HEK293 (cell line): ENCODE measurements around the gene INHA.

Experiments used
- IKZF3 ChIP-seq: fragments of 450-650 bp; IDR thresholded peaks from 2 replicates; pipeline ENCODE4 v1.5.0; 2018; ENCODE audit warnings: missing biosample characterization, mild to moderate bottlenecking, missing genetic modification characterization, moderate library complexity
- KLF1 ChIP-seq: fragments of 450-650 bp; formaldehyde crosslinking; IDR thresholded peaks from 2 replicates; pipeline ENCODE4 v1.5.1; 2016; ENCODE audit warnings: missing biosample characterization, missing genetic modification characterization
- PRDM1 ChIP-seq: fragments of 450-650 bp; formaldehyde crosslinking; IDR thresholded peaks from 2 replicates; pipeline ENCODE4; 2016; ENCODE audit warnings: missing biosample characterization, missing genetic modification characterization
- SALL2 ChIP-seq: fragments of 450-650 bp; formaldehyde crosslinking; IDR thresholded peaks from 2 replicates; pipeline ENCODE4 v1.5.0; 2017; ENCODE audit warnings: missing biosample characterization, mild to moderate bottlenecking, missing genetic modification characterization, borderline replicate concordance
- SCRT1 ChIP-seq: fragments of 450-650 bp; formaldehyde crosslinking; IDR thresholded peaks from 2 replicates; pipeline ENCODE4 v1.5.1; 2016; ENCODE audit warnings: missing biosample characterization, missing genetic modification characterization, borderline replicate concordance
- SETDB1 ChIP-seq: IDR thresholded peaks from one replicate; pipeline ENCODE4 v1.6.1; 2017; ENCODE audit warnings: mild to moderate bottlenecking, low read length, moderate library complexity, mixed read lengths; ENCODE audit not compliant: insufficient read length
- TRIM28 ChIP-seq: IDR thresholded peaks from 2 replicates; pipeline ENCODE4 v1.6.1; 2011; ENCODE audit warnings: low read length, control low read depth, borderline replicate concordance
- ZFP41 ChIP-seq: fragments of 450-650 bp; formaldehyde crosslinking; IDR thresholded peaks from 2 replicates; pipeline ENCODE4 v1.5.1; 2016; ENCODE audit warnings: missing biosample characterization, missing genetic modification characterization, borderline replicate concordance
- ZNF121 ChIP-seq: fragments of 450-650 bp; formaldehyde crosslinking; IDR thresholded peaks from 2 replicates; pipeline ENCODE4 v1.5.1; 2016; ENCODE audit warnings: missing biosample characterization, missing genetic modification characterization
- ZNF132 ChIP-seq: fragments of 450-650 bp; formaldehyde crosslinking; IDR thresholded peaks from 2 replicates; pipeline ENCODE4 v1.5.1; 2017; ENCODE audit warnings: missing biosample characterization, missing genetic modification characterization, borderline replicate concordance
- ZNF155 ChIP-seq: fragments of 450-650 bp; formaldehyde crosslinking; IDR thresholded peaks from 2 replicates; pipeline ENCODE4 v1.5.1; 2016; ENCODE audit warnings: missing biosample characterization, missing genetic modification characterization
- ZNF324 ChIP-seq: fragments of 450-650 bp; formaldehyde crosslinking; IDR thresholded peaks from 2 replicates; pipeline ENCODE4 v1.5.1; 2016; ENCODE audit warnings: missing biosample characterization, missing genetic modification characterization
- ZNF426 ChIP-seq: fragments of 450-650 bp; formaldehyde crosslinking; IDR thresholded peaks from 2 replicates; pipeline ENCODE4 v1.5.1; 2017; ENCODE audit warnings: missing biosample characterization, missing genetic modification characterization, mild to moderate bottlenecking, inconsistent platforms, moderate library complexity
- ZNF514 ChIP-seq: fragments of 450-650 bp; formaldehyde crosslinking; IDR thresholded peaks from 2 replicates; pipeline ENCODE4 v1.5.1; 2016; ENCODE audit warnings: missing biosample characterization, missing genetic modification characterization
- ZNF555 ChIP-seq: fragments of 450-650 bp; formaldehyde crosslinking; conservative IDR thresholded peaks from 2 replicates; pipeline ENCODE4 v1.5.1; 2017; ENCODE audit warnings: missing biosample characterization, mild to moderate bottlenecking, missing genetic modification characterization, inconsistent platforms
- ZNF624 ChIP-seq: fragments of 450-650 bp; formaldehyde crosslinking; IDR thresholded peaks from 2 replicates; pipeline ENCODE4 v1.5.1; 2017; ENCODE audit warnings: missing biosample characterization, missing genetic modification characterization
- ZNF629 ChIP-seq: fragments of 450-650 bp; formaldehyde crosslinking; IDR thresholded peaks from 2 replicates; pipeline ENCODE4 v1.5.1; 2017; ENCODE audit warnings: missing biosample characterization, missing genetic modification characterization
- ZNF664 ChIP-seq: fragments of 450-650 bp; formaldehyde crosslinking; IDR thresholded peaks from 2 replicates; pipeline ENCODE4 v1.5.1; 2016; ENCODE audit warnings: missing biosample characterization, missing genetic modification characterization
- ZNF670 ChIP-seq: fragments of 450-650 bp; formaldehyde crosslinking; IDR thresholded peaks from 2 replicates; pipeline ENCODE4 v1.5.1; 2016; ENCODE audit warnings: missing biosample characterization, missing genetic modification characterization, low read depth
- ZSCAN16 ChIP-seq: fragments of 450-650 bp; formaldehyde crosslinking; IDR thresholded peaks from 2 replicates; pipeline ENCODE4 v1.5.1; 2016; ENCODE audit warnings: missing biosample characterization, missing genetic modification characterization
- TF ChIP-seq, protein P1 (sequence below): fragments of 450-650 bp; formaldehyde crosslinking; IDR thresholded peaks from 2 replicates; pipeline ENCODE4 v1.5.1; 2016; ENCODE audit warnings: missing biosample characterization, missing genetic modification characterization
- TF ChIP-seq, protein P2 (sequence below): fragments of 450-650 bp; formaldehyde crosslinking; conservative IDR thresholded peaks from 2 replicates; pipeline ENCODE4 v1.5.1; 2016; ENCODE audit warnings: low read depth, missing biosample characterization, missing genetic modification characterization
- TF ChIP-seq, protein P3 (sequence below): fragments of 450-650 bp; formaldehyde crosslinking; IDR thresholded peaks from 2 replicates; pipeline ENCODE4 v1.5.1; 2016; ENCODE audit warnings: missing biosample characterization, missing genetic modification characterization
- TF ChIP-seq, protein P4 (sequence below): fragments of 450-650 bp; formaldehyde crosslinking; optimal IDR thresholded peaks from 2 replicates; pipeline ENCODE3; 2016; ENCODE audit warnings: missing biosample characterization, mild to moderate bottlenecking, missing genetic modification characterization
- TF ChIP-seq, protein P5 (sequence below): fragments of 450-650 bp; formaldehyde crosslinking; IDR thresholded peaks from 2 replicates; pipeline ENCODE4 v1.5.1; 2017; ENCODE audit warnings: missing biosample characterization, missing genetic modification characterization
- TF ChIP-seq, protein P6 (sequence below): fragments of 450-650 bp; formaldehyde crosslinking; IDR thresholded peaks from 2 replicates; pipeline ENCODE4; 2016; ENCODE audit warnings: missing biosample characterization, missing genetic modification characterization

The INHA gene

DNA sequence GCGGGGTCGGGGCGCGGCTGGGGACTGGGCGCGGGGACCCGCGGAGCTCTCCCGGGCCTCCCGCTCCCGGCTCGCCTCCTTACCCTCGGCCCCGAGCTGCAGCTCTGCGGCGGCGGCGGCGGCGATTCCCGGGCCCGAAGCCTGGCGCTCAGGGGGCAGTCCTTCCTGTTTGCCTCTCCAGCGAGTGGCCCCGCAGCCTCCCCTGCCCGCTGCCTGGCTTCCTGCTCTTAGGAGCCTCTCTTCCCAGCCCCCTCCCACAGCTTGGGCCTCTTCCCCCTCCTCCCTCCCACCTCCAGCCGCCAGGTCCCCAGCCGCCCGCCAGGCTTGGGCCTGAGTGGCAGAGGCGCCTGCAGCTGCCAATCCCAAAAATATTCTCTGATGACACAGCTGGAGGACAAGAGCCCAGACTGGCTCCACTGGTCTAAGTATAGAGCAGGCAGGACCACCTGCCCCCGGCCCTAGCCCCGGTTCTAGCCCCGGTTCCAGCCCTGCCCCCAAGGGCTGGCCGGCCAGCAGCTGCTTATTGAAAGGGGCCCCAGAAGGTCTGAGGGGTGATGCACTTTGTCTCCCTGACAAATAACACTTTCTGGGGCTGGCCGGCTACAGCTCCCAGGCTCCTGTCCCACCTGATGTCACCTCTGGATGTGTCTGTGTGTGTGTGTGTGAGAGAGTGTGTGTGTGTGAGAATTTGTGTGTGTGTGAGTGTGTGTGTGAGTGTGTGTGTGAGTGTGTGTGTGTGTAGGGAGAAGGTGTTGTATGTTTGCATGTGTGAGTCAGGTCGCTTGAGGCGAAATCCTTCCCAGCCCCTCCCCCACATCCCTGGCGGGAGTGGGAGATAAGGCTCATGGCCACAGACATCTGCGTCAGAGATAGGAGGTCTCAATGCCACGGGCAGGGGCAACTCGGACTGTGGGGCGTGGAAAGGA is 536 bp upstream of the INHA start, which contains the start of gene OBSL1 (continued):
- TF ChIP-seq ZNF629 (tag by site-specific recombination) = peak; percentile 78
- no peak for TF ChIP-seq ZSCAN16 (tag by site-specific recombination)
- no peak for TF ChIP-seq ZNF121
- no peak for TF ChIP-seq ZNF514 (tag by site-specific recombination)
- TF ChIP-seq ZFP41 (tag by site-specific recombination) = no peak
- no peak for TF ChIP-seq ZNF132 (tag by site-specific recombination)
- no peak for TF ChIP-seq ZNF555 (tag by site-specific recombination)
- TF ChIP-seq TRIM28 = 0 out of 2 replicates have a peak, but pooled peaks have one; percentile 51
- no peak for TF ChIP-seq SETDB1
- TF ChIP-seq, protein P1, sequence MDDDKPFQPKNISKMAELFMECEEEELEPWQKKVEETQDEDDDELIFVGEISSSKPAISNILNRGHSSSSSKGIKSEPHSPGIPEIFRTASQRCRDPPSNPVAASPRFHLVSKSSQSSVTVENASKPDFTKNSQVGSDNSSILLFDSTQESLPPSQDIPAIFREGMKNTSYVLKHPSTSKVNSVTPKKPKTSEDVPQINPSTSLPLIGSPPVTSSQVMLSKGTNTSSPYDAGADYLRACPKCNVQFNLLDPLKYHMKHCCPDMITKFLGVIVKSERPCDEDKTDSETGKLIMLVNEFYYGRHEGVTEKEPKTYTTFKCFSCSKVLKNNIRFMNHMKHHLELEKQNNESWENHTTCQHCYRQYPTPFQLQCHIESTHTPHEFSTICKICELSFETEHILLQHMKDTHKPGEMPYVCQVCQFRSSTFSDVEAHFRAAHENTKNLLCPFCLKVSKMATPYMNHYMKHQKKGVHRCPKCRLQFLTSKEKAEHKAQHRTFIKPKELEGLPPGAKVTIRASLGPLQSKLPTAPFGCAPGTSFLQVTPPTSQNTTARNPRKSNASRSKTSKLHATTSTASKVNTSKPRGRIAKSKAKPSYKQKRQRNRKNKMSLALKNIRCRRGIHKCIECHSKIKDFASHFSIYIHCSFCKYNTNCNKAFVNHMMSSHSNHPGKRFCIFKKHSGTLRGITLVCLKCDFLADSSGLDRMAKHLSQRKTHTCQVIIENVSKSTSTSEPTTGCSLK (tag by site-specific recombination) = no peak
- TF ChIP-seq, protein P2, sequence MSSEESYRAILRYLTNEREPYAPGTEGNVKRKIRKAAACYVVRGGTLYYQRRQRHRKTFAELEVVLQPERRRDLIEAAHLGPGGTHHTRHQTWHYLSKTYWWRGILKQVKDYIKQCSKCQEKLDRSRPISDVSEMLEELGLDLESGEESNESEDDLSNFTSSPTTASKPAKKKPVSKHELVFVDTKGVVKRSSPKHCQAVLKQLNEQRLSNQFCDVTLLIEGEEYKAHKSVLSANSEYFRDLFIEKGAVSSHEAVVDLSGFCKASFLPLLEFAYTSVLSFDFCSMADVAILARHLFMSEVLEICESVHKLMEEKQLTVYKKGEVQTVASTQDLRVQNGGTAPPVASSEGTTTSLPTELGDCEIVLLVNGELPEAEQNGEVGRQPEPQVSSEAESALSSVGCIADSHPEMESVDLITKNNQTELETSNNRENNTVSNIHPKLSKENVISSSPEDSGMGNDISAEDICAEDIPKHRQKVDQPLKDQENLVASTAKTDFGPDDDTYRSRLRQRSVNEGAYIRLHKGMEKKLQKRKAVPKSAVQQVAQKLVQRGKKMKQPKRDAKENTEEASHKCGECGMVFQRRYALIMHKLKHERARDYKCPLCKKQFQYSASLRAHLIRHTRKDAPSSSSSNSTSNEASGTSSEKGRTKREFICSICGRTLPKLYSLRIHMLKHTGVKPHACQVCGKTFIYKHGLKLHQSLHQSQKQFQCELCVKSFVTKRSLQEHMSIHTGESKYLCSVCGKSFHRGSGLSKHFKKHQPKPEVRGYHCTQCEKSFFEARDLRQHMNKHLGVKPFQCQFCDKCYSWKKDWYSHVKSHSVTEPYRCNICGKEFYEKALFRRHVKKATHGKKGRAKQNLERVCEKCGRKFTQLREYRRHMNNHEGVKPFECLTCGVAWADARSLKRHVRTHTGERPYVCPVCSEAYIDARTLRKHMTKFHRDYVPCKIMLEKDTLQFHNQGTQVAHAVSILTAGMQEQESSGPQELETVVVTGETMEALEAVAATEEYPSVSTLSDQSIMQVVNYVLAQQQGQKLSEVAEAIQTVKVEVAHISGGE (tag by site-specific recombination) = peak; percentile 59
- TF ChIP-seq ZNF324 = peak; percentile 81; the same call in 1 of the 2 replicates
- no peak for TF ChIP-seq ZNF155
- TF ChIP-seq, protein P3, sequence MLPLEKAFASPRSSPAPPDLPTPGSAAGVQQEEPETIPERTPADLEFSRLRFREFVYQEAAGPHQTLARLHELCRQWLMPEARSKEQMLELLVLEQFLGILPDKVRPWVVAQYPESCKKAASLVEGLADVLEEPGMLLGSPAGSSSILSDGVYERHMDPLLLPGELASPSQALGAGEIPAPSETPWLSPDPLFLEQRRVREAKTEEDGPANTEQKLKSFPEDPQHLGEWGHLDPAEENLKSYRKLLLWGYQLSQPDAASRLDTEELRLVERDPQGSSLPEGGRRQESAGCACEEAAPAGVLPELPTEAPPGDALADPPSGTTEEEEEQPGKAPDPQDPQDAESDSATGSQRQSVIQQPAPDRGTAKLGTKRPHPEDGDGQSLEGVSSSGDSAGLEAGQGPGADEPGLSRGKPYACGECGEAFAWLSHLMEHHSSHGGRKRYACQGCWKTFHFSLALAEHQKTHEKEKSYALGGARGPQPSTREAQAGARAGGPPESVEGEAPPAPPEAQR (tag by site-specific recombination) = peak; percentile 91; the same call in 1 of the 2 replicates
- peak; percentile 88 for TF ChIP-seq PRDM1
- TF ChIP-seq, protein P4, sequence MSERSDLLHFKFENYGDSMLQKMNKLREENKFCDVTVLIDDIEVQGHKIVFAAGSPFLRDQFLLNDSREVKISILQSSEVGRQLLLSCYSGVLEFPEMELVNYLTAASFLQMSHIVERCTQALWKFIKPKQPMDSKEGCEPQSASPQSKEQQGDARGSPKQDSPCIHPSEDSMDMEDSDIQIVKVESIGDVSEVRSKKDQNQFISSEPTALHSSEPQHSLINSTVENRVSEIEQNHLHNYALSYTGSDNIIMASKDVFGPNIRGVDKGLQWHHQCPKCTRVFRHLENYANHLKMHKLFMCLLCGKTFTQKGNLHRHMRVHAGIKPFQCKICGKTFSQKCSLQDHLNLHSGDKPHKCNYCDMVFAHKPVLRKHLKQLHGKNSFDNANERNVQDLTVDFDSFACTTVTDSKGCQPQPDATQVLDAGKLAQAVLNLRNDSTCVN (tag by site-specific recombination) = peak; percentile 43
- no peak for TF ChIP-seq ZNF670 (tag by site-specific recombination)
- TF ChIP-seq SALL2 (tag by site-specific recombination) = peak; percentile 92; the same call in 1 of the 2 replicates
- TF ChIP-seq IKZF3 (tag by site-specific recombination) = peak; percentile 47; the same call in 1 of the 2 replicates
- TF ChIP-seq, protein P5, sequence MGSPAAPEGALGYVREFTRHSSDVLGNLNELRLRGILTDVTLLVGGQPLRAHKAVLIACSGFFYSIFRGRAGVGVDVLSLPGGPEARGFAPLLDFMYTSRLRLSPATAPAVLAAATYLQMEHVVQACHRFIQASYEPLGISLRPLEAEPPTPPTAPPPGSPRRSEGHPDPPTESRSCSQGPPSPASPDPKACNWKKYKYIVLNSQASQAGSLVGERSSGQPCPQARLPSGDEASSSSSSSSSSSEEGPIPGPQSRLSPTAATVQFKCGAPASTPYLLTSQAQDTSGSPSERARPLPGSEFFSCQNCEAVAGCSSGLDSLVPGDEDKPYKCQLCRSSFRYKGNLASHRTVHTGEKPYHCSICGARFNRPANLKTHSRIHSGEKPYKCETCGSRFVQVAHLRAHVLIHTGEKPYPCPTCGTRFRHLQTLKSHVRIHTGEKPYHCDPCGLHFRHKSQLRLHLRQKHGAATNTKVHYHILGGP (tag by site-specific recombination) = peak; percentile 74
- no peak for TF ChIP-seq SCRT1 (tag by site-specific recombination)
- TF ChIP-seq ZNF624 = no peak
- TF ChIP-seq KLF1 = peak; percentile 64
- no peak for TF ChIP-seq ZNF426 (tag by site-specific recombination)
- TF ChIP-seq, protein P6, sequence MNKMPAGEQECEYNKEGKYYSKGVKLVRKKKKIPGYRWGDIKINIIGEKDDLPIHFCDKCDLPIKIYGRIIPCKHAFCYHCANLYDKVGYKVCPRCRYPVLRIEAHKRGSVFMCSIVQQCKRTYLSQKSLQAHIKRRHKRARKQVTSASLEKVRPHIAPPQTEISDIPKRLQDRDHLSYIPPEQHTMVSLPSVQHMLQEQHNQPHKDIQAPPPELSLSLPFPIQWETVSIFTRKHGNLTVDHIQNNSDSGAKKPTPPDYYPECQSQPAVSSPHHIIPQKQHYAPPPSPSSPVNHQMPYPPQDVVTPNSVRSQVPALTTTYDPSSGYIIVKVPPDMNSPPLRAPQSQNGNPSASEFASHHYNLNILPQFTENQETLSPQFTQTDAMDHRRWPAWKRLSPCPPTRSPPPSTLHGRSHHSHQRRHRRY (tag by site-specific recombination) = no peak
- no peak for TF ChIP-seq ZNF664
